Right kidney (tissue), 1 donor: ENCODE measurements around the gene KRT78.

Source experiments
- DNase-seq: peaks from one replicate; pipeline ENCODE4 v3.0.0-alpha.2; 2016

KRT78 gene

DNA sequence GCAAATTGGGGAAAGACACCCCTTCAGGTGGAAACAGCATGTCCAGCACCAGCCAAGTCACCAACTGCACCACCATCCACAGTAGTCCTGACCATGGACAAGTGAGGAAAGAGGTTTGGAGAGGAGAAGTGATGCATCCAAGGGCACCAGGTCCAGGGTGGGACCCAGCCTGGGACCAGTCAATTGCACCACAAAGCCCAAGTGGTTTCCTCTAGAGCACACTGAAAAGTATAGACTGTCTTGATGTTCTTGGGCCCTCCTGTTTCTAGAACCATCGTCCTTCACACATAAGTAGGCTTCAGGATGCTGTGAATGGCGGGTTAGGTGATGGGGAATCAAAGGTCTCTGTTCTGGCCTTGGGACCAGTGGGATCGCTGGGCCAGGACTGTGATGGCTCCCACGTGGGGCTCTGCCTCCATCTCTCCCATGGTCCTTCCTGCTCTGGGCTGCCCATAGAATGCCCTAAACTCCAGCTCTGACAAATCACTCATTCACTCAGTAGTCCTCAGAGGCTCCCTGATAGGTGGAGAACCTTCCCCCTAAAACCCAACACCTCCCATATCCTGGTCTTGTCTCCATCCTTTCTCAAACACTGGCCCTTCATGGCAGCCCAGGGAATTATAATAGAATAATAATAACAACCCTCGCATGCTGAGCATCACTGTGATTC is 23.9 kb downstream of the KRT78 start:
- DNase-seq, result no peak

DNA sequence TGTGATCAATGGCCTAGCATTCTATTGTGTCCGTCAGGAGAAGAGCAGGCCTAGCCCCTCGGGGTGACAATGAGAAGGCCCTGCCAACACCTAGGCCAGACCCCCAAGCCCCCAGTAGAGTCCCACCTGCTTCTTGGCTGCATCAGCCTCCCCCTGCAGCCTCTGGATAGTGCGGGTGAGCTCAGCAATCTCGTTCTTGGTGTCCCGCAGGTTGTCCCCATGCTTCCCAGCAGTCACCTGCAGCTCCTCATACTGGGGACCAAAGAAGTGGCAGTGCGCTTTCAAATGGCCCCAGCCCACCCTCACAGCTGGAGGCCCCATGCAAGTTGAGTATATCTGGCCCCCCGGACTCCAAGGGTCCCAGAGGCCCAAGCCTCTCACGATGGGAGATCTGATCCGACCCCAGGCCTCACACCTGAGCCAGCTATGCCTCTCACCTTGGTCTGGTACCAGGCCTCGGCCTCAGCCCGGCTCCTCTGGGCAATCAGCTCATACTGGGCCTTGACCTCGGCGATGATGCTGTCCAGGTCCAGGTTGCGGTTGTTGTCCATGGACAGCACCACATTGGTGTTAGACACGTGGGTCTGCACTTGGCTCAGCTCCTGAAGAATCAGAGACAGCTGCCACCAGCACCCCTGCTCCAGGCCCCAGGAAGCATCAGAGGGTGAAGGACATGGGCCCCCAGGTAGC is 24.9 kb downstream of the KRT78 start:
- DNase-seq, result no peak

- DNase-seq, result no peak
These were observed 25.9 kb downstream of the KRT78 start for GRCh38 chr12:52822771-52823510.

DNA sequence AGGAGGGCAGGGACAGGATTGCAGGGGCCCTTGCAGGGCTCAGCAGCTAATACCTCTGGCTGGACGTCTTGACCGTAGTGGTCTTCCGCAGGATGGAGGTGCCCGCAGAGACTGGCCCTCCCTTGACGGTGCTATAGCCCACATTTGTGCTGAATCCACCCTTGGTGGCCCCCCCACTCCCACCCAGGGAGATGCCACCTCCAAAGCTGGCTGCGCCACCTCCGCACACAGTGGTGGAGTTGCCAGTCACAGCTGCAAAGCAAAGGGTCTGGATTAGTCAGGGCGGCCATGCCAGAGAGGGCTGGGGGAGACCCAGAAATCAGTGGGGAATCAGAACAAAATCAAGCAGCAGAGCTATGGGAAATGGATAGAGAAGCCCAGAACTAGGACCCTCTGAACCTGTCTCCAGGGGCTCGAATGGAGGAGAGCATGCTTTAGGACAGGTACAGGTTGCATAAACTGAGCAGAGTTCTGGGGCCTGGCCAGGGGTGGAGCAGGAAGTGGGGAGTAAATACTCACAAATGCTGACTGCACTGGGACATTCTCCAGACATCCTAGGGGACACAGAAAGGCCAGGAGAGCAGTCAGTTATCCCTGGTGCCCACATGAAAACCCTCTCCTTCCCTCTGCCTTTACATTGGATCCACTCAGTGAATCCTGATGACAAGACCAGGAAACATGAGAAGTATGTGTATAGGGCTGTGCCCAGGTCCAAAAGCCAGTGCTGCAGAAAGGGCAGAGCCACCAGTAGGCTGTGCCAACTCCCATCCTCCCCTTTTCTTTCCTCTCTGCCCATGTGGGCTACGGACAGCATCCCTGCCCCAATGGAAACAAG is 26.8 kb downstream of the KRT78 start:
- no peak for DNase-seq

GRCh38 chr12:52821071-52821730 is 27.6 kb downstream of the KRT78 start:
- no peak for DNase-seq

GRCh38 chr12:52820521-52820920 is 28.3 kb downstream of the KRT78 start:
- no peak for DNase-seq

DNA sequence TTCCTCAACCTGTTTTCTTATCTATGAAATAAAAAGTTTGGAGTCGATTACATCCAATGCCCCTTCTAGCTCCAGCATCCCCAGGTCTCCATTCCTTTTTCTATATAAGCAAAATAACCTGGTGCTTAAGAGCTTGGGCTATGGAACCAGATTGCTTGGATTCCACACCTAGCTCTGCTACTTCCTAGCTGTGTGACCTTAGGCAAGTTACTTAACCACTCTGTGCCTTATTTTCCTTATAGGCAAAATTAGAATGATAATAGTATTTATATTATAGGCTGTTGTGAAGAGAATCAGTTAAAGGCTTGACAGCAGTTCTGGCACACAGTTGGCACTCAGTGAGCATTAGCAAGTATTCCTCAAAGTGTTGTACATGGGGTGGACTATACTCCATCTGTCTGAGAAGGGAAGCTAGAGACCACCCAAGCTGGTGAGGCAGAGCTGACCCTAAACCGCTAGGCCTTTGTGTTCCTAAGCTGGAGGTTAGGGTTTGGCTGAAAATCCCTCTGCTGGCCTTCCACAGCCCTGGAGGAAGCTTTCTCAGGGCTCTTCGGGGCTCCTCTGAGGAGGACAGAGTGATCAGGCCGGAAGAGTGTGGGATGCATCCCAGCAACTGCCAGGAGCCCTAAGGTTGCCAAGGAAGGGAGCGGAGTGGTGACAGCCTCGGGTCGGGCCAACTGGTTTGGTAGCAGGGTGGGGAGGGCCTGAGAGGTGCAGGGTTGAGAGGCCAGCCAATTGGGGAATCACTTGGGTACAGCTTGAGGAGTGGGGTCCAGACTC is 28.9 kb downstream of the KRT78 start:
- DNase-seq, result no peak

- DNase-seq, result no peak
These were observed 29.8 kb downstream of the KRT78 start for GRCh38 chr12:52818887-52819420.

- no peak for DNase-seq
These were observed 30.4 kb downstream of the KRT78 start for GRCh38 chr12:52818388-52818787.

- no peak for DNase-seq
These were observed 31.0 kb downstream of the KRT78 start for GRCh38 chr12:52817699-52818238.

DNA sequence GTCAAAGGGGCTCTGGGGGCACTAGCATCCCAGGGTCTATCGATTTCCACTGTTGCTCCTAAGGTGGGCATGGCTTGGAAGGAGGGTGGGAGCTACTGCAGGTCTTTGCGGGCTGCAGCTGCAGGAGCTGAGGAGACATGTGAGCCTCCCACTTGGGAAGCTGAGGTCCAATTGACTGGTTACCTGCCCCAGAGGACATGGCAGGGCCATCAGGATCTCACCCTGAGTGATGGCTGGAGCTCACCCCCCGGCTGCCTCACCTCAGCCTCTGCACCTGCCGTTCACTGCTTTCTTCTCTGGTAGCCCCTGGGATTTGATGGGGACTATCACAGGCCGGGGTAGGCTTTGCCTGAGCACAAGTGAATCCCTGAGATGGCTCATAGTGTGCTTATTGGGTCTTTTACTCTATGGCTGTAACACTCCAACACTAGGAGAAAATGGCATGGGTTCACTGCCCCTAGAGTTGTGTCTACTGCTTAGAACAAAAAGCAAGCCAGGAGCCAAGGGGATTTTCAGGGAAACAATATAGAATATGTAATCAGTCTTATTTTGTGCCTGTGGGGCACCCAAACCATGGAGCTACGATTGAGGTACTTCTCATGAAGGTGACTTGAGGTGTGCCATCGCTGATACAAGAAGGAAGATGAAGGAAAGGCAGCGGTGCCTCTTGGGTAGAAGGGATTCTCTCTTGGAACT is 31.6 kb downstream of the KRT78 start:
- DNase-seq, result no peak

- DNase-seq, result no peak
These were observed 32.9 kb downstream of the KRT78 start for GRCh38 chr12:52815676-52816588.

- DNase-seq, result no peak
These were observed 33.6 kb downstream of the KRT78 start for GRCh38 chr12:52815161-52815560.

GRCh38 chr12:52814710-52815155 is 34.1 kb downstream of the KRT78 start:
- no peak for DNase-seq

DNA sequence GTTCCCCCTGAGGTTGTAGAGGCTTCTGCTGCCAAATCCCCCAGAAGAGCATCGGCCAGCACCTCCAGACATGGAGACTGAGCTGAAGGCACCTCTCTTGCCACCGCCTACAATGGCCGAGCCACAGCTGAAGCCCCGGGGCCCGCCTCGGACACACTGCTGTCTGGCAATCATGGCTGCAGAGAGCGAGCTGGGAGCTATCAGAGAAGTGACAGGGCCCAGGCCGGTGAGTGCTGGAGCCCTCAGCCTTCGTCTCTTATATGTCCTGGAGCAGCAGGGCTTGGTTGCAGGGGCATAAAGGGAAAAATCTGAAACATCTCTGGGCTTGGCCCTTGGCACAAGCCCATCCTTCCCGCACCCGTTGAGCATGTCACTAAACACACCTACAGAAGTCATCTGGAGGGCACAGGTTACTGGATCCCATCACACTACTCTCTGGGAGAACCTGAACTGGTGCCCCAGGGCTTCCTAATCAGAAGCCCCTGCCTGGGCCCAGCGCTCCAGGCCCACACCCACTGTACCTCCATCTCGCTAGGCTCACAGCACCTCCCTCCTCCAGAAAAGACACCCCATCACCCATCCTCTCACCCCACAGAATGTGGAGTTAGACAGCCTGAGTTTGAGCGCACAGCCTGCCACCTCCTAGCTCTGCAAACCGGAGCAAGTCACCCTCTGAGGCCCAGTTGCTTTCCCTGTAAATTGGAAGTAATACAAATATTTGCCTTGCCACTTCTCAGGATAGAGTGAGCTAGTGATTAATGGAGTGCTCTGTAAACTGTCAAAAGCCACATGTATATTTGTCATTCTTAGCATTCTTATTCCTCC is 34.7 kb downstream of the KRT78 start, which contains the start of gene KRT4:
Gene KRT4 (minus strand): TSS at position 232 of the 825 bp plus-strand sequence. CDS start 58 bp downstream, at position 174.
- no peak for DNase-seq

DNA sequence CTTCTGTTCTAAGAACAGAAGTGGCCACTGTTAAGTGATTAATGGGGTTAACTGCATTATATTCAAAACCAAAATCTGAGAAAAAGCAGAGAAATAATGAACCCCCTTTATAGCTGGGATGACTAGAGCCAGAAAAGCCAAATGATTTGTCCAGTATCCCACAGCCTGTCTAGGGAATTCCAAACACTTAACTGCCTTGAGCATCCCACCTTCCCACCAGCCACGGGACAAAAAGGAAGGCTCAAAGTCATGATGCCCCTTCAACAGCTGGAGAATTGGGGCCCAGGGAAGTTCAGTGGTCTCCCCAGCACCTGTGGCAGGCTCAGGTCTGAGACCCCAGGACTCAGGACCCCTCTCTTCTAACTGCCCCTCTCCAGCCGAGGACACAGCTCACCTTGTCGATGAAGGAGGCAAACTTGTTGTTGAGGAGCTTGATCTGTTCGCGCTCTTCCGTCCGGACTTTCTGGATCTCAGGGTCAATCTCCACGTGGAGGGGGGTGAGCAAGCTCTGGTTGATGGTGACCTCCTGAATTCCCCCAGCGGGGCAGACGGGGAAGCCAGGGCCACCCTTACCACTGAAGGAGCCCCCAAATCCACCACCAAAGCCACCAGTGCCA is 35.5 kb downstream of the KRT78 start:
- no peak for DNase-seq

GRCh38 chr12:52812749-52813148 is 36.0 kb downstream of the KRT78 start:
- DNase-seq, result no peak
